GM18870 (cell line): Measurements from ENCODE around the gene USP6NL.

Experiments used
- ATAC-seq: cut with Tn5 transposase; IDR thresholded peaks from one replicate; pipeline ENCODE4 v1.9.1; 2021; ENCODE audit warnings: moderate library complexity; ENCODE audit not compliant: unreplicated experiment

The USP6NL gene

DNA sequence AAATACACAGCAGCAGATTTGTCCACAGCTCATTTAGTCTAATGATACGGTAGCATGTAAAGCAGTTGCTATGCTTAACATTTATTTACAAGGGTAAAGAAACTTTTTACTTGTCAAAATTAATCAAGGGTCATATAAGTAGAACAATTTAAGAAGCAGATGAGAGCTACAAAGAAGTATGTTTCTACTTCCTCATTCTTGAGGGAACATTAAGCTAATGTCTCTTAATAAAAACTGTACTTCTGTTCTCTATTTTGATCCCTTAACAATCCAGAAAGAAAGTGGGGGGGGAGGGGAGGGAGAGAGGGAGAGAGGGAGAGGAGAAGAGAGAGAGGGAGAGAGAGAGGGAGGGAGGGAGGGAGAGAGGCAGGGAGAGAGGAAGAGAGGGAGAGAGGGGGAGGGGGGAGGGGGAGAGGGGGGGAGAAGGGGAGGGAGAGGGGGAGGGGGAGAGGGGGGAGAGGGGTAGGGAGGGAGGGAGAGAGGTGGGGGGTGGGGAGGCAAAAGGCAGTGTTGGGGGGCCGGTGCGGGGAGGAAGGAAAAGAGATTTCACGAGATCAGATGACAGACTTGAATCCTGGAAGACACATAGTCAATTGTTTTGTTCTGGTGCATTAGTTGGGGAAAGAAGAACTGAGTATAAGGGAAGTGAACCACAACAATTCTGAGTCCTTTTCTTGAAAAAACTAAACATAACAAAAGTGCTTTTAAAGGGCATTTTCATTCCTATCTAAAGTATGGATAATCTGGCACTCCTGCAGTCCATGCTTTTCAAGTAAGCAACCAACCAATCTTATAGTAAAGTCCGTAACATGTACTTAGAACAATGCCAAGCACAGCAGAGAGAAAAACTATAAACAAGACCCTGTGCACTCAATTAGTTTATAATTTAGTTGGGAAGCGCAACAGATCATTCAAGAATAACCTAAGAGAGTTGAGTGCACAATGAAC, 128.0 kb downstream of the USP6NL start:
- ATAC-seq: no peak

DNA sequence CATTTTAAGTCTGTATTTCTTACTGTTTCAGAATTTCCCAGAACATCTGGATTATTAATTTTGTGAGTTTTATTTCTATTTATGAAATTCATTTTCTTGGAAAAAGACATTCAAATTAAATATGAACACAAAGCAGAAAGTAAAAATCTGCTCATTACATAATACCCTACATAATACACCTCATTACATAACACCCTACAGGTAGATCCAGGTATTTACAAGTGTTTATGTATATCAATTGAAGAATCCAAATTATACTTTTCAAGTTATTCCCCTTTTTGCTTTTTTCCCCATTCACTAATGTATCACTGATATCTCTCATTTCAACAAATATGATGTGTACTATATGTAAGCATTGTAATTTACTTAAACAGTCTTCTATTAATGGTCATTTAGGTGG, 129.1 kb downstream of the USP6NL start:
- no peak for ATAC-seq

DNA sequence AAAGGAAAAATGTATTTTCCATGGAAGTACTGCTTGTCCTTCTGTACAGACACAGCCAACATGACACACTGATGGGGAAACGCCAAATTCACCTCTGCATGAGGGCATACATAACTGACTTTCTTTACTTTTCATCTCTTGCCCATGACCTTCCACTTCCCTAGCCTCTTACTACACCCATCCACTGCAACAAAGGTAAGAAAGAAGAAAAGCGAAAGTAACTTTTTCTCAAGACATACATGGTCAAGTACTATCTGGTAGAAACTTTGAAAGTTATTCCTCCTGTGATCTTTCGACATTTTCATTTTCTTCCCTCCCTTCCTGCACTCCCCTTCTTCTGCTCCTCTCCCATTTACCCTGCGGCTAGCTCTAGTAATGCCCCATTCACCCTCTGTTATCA, 130.8 kb downstream of the USP6NL start:
- no peak for ATAC-seq

DNA sequence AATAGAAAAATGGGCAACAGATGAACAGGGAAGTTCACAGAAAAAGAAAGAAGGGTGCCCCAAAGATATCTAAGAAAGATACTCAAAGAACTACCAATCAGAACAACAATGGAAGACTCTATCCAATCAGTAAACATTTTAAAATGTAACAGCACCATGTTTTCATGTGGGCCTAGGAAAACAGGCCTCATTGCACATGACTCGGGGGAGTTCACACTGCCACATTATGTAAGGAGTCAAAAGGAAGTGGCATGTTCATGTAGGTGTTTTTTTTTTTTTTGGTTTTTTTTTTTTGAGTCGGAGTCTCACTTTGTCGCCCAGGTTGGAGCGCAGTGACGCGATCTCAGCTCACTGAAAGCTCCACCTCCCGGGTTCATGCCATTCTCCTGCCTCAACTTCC, 132.2 kb downstream of the USP6NL start:
- no peak for ATAC-seq

DNA sequence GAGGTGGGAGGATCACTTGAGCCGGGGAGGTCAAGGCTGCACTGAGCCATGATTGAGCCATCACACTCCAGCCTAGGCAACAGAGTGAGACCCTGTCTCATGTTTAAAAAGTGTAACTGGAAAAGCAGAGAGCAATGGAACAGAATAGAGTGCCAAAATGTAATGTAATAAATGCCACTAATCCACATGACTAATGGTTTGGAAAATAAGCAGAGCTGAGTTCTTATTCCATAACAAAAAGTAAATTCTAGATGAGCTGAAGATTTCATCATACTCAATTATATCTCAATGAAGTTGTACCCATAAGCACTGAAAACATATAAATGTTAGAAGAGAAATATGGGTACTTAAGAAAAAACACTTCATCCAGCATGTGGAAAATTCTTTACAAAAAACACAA, 132.6 kb downstream of the USP6NL start:
- no peak for ATAC-seq

DNA sequence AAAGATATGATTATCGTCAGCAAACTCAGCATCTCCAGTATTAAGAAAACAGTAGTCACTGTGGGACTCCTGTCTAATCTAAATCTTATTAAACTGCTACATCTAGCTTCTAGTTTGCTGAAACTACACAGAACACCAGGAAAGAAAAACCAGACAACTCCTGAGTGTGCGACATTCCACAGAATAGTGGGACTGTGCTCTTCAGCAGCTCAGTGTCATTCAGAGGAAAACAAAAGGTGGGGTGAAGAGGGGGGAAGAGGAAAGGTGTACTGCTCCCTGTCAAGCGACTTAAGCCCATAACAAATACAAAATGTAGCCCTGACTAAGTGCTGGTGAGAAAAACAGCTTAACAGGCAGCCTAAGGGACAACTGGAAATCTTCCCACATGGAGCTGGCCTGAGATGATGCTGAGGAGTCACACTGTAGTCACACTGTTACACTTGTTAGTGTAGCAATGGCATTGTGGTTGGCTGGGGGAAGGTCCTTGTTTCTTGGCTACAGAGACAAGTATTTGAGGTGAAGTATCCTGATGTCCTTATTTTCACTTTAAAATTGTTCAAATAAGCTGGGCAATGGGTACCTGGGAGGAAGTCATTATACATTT, 135.5 kb downstream of the USP6NL start:
- no peak for ATAC-seq

DNA sequence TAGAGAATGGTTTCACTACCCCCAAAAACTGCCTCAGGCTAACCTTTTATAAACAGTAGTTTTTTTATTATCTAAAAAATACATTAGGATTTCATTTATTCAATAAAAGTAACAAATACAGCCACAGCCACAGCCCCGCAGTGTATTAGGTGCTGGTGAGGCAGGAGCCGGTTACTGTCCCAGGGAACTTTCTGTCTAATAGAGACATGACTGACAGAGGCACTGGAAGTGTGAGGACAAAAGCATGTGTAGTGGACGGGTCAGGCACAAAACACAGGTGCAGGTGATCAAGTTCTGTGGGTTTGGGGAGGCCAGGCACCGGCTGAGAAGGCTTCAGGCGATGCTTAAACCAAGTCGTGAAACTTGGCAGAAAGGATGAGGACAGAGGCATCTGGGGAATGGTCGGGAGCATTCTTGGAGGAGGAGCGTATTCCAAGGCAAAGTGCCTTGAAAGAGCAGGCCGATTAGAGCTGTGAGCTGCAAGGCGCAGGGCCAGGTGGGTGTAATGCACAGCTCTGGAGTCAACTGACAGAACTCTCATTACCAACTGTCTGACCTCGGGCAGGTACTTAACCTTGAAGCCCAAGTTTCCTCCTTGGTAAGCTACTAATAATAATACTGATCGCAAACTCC, 138.2 kb downstream of the USP6NL start:
- no peak for ATAC-seq

DNA sequence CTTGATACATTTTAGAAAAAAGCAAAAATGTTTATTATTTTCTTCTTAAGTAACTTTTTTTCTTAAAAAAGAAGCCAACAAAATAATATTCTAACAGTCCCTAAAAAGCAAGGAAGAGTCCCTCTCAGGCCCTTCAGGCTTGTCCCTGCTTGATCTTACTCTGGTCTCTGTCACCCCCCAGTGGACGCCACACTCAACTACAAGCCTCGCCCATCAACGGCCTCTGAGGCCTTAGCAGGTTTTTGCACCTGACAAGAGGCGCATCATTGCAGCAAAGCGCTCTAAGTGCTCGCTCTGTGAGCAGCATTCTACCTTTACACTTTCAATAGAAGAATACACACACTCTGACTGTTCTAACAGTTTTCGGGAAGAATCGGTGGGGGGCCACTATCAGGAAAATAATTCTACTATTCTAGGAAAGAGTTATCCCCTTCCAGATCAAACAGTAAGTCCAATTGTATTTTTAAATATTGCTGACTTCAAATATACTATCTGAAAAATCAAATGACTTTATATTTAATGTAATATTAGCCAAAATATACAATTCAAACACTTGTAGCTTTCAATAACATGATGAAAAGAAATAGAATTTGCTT, 139.2 kb downstream of the USP6NL start:
- peak; percentile 84 for ATAC-seq

DNA sequence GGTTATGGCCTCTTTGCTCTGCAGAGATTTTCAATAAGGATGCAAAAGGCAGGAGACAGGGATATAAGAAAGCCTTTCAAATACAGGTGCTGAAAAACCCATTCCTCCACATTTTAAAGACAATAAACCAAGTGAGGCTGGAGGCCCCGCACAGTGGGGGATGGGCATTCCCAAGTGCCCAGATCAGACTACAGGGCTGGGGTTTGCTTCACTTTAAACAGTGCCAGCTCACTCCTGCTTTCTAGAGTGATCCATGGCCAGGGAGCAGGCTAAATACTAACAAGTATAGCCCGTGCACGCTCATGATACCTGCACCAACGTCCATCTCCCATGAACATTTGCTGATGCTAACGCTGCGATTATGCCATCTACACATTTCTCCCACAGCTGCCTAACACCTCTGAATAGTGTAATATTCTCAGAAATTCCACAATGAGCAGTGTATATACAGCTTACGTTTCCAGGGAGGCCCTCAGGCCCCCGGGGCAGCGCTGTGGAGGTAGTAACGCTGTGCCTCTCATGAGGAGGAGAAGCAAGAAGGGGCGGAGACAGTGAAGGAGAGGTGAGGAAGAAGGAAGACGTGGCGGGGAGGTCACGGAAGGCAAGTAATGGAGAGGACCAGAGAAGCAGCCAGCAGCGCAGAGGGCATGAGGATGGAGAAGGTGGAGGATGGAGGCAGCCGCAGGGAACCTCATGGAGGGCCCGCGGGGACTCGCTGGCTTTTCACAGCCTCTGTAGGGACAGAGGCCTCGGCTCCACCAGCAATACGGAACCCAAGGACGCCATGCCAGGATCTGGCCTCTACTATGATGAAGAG, 141.7 kb downstream of the USP6NL start:
- no peak for ATAC-seq

DNA sequence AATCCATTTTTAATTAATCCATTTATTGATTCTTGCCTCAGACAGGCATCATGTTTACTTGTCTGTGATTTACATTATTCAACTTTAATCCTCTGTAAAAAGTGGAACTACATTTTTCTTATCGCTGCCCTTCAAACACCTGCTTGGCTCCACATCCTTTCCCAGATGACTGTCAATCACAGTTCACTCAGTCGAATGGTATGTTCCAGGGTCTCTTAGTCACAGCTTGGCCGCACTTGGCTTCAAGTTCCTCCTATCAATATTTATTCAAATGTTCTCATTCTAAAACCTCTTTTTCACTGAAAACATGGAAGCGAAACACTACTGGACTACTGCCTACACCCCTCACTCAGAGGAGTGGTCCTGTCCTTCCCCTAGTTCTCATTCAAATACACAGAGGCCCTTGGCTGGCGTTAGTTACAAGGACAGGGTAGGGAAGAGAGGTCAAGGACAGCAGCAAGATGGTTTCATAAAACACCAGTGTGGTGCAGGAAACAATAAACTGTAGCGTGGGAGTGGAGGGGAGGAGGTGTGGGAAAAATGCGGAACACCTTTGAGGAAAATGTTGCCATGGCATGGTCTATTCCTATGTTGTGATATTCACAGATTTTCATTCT, 143.2 kb downstream of the USP6NL start:
- no peak for ATAC-seq

DNA sequence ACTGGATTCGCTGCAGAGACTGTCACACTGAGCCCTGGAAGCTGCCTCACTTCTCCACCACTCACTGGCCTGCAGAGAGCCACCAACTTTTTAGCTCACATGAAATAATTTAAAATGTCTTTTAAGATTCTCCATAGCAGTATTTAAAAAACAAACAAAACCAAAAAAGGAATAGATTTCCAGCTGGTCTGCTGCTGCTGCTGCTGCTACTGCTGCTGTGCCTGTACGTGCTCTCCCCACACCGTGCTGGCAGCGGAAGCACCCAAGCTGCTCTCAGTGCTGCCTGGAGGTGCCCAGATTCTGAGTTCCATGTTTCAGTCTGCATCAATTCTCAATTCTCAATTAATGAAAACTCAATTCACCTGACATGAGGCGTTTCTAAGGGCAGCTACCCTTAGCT, 146.0 kb downstream of the USP6NL start:
- ATAC-seq: no peak

DNA sequence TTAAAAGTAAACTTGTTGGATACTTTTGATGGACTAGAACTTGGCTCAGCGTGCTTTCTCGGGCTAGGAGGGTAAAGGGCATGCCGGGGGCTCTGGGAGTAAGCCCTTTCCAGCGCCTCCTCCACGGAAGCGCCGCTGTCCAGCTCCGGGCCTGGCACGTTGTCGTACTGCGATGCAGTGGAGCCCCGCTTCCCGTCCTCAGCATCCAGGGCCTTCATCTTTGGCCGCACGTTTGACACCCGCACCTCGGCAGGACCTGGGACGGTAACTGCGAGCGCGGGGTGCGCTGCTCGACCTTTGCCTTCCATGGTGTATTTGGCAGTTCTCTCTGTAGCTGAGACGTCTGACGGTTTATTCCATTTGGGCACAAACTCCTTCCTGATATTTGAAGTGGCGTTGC, 148.3 kb downstream of the USP6NL start:
- no peak for ATAC-seq

DNA sequence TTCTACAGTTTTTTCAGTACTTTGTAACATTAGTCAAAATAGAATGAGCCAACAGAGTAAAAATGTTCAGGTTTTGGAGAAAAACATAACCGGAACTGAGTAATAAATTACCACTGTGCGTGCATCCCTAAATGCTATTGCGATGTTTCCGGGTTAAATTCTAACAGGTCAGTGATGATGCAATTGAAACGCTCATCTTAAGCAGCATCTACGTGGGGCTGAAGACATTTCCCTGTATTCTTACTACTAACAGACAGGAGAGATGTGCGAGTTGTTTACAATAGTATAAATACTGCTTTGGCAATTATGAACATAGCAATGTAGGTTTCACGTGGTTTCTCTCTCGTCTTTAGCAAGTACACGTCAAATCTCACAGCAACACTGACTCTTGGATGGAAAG, 149.4 kb downstream of the USP6NL start:
- no peak for ATAC-seq

DNA sequence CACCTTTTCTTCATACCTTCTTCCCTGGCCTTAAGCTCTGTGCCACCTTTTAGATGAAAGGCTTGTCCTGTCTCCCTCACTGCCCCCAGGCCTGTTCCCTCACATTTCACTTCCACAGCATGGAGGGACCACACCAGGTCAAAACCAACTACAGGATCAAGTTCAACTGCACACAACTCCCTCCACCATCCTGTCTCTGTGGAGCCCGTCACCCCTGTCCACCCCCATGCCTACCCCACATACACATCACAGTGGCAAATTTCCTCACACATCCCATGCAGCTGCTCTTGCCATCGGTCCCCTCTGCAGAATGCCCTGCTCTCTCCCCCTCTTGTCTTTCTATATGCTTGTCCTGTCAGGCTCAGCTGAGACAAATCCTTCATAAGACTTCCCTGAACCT, 154.1 kb downstream of the USP6NL start:
- no peak for ATAC-seq

DNA sequence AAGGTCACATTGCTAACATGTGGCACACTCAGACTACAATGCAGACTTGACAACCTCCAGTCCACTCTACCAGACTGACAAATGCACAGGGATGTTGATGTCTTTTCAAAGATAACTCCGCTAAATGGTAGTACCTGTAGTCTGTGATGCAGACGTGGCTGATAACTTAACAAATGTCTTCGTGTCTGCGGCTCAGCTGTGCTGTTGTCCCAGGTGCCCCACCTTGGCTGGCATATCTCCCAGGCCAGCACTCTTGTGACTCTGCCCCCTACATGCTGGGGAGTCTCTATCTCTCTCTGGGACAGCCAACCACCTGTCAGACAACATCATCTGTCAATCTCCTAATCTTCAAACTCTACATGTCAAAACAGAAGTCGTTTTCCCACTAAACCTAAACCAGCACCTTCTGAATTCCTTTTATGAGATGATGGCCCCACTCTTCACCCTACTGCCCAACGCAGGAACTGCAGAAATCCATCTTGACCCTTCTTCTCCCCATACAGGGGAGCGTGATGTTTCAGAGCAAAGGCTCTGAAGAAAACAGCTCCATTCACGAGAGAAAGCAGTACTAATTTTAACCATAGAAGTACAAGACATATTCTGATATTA, 156.4 kb downstream of the USP6NL start:
- no peak for ATAC-seq

DNA sequence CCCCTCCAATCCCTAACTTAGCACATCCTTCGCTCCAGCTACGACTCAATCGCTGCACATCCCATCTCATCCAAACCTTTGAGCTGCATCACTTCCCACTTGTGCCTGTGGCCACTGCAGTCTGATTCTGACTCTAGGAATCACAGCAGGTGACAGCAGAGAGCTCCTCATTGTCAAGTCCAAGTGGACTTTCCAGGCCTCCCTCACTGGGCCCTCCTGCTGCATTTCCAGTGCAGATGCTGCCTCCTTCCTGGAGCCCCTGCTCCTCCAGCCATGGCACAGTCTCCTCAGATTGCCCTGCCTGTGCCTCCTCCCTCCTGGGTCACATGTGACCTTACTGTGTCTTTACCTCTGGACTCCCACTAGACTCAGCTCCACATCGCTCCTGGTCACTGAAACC, 157.3 kb downstream of the USP6NL start:
- no peak for ATAC-seq

DNA sequence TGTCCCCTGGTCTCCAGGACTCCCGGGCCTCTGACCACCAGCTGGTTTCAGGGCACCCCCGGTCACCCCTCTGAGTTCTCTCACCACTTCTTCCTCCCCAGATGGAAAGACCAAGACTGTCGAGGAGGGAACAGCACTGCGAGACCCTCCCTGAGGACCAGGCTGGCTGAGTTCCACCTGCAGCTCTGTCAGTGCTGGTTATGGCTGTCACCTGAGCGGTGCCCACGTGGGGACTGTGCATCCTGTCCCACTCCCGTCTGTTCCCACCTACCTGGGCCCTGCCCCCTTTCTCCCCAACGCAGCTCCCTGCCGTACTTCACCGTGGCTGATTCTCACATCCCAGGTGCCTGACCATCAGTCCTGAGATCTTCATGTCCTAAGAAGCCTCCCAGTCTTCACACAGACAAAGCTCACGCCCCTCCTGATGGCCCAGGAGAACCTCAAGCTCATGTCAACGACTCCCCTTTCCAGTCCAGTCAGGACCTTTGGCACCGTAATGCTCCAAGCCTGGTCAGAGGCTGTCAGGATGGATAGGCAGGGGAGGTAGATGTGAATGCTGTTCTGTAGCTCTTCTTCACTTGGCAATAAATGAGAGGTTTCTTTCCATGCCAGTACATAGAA, 159.7 kb downstream of the USP6NL start:
- ATAC-seq: no peak

DNA sequence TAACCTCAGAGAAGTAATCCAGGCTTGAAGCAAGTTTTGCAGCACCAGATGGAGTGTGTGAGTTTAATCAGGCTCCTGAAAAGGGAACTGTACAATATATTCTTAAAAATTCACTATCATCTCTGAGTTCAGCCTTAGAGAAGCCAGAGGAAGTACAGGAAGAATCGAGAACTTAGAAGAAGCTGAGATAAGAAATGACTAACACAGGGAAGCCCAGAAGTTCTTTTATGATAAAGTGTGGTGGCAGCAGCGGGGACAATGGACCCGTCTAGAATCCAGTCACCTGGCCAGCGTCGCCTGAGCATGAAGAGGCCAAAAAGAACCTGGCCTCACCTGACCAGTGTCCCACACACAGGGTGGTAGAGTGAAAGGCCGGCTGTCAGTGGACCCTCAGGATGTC, 161.0 kb downstream of the USP6NL start:
- ATAC-seq: no peak

DNA sequence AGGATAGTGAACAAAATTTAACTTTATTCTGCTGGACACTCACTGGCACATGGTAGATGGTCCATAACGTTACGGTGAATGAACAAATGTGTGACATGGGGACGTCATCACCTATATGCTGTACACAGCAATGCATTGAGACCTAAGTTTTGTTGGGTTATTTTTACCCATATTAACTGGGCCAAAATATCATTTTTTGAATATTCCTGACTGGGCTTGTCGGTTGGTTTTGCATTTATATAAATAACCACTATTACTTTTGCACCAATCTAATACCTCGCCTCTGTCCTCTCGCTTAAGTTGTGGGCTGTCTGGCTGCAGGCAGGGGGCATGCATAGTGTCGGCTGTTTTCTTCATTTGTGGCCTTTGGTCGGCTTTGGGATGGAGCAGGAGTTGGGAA, 161.7 kb downstream of the USP6NL start:
- ATAC-seq: no peak
